GM23338 (cell line): ENCODE results near the gene C1orf146. TPM values are rescaled to one million over a fixed set of nuclear protein-coding genes. Genes with fewer than 3 reads are reported as not detected.

Experiments used
- ATAC-seq: fragments of 200-7000 bp; cut with Tn5 transposase; 3 replicates; pipeline ENCODE4 v1.9.1; 2020
- DNase-seq: peaks from one replicate; pipeline ENCODE4 v3.0.0-alpha.2; 2015; ENCODE audit warnings: low spot score
- H2AFZ ChIP-seq: fragments of 200-600 bp; sonication (generic); 2 replicates; pipeline ENCODE4 v1.8.0; 2016; ENCODE audit warnings: antibody characterized with exemption, mild to moderate bottlenecking, moderate library complexity
- H3F3A ChIP-seq: fragments of 200-600 bp; sonication (generic); replicated peaks from 2 replicates; pipeline ENCODE4 v1.8.0; 2017; ENCODE audit warnings: antibody characterized with exemption, mixed run types, low read depth
- H3K27ac ChIP-seq: fragments of 200-600 bp; sonication (generic); 2 replicates; pipeline ENCODE4 v1.6.1; 2016; ENCODE audit warnings: low read depth
- H3K27me3 ChIP-seq: fragments of 200-600 bp; sonication (generic); 2 replicates; pipeline ENCODE4 v1.8.0; 2016; ENCODE audit warnings: mild to moderate bottlenecking, mixed run types, moderate library complexity; ENCODE audit not compliant: insufficient read depth
- H3K36me3 ChIP-seq: fragments of 200-600 bp; sonication (generic); 2 replicates; pipeline ENCODE4 v1.8.0; 2016; ENCODE audit warnings: mild to moderate bottlenecking; ENCODE audit not compliant: insufficient read depth
- H3K4me1 ChIP-seq: fragments of 200-600 bp; sonication (generic); 2 replicates; pipeline ENCODE4 v1.8.0; 2016; ENCODE audit warnings: mild to moderate bottlenecking, moderate library complexity; ENCODE audit not compliant: insufficient read depth
- H3K4me2 ChIP-seq: fragments of 200-600 bp; sonication (generic); 2 replicates; pipeline ENCODE4 v1.7.1; 2017; ENCODE audit warnings: mixed run types
- H3K4me3 ChIP-seq: fragments of 200-600 bp; sonication (generic); 2 replicates; pipeline ENCODE4 v1.6.1; 2016; ENCODE audit warnings: mixed run types
- H3K79me2 ChIP-seq: fragments of 200-600 bp; sonication (generic); replicated peaks from 2 replicates; pipeline ENCODE4 v1.8.0; 2017; ENCODE audit warnings: mild to moderate bottlenecking; ENCODE audit not compliant: insufficient read depth
- H3K9me2 ChIP-seq: fragments of 200-600 bp; sonication (generic); 2 replicates; pipeline ENCODE4 v1.8.0; 2017; ENCODE audit not compliant: insufficient read depth
- H4K20me1 ChIP-seq: fragments of 200-600 bp; sonication (generic); replicated peaks from 2 replicates; pipeline ENCODE4 v1.8.0; 2017; ENCODE audit warnings: mild to moderate bottlenecking; ENCODE audit not compliant: insufficient read depth
- H3K27ac Mint-ChIP-seq: 2 replicates; pipeline ENCODE4 v1.8.0; 2020; ENCODE audit warnings: inconsistent platforms, mild to moderate bottlenecking, moderate library complexity, mixed read lengths
- H3K27me3 Mint-ChIP-seq: 3 replicates; pipeline ENCODE4 v1.8.0; 2022; ENCODE audit warnings: low read depth, mild to moderate bottlenecking, moderate library complexity, mixed read lengths, inconsistent platforms; ENCODE audit not compliant: insufficient read depth, poor library complexity
- H3K36me3 Mint-ChIP-seq: 3 replicates; pipeline ENCODE4 v1.8.0; 2021; ENCODE audit warnings: low read depth, mild to moderate bottlenecking, inconsistent platforms, moderate library complexity, mixed read lengths
- H3K4me1 Mint-ChIP-seq: 3 replicates; pipeline ENCODE4 v1.8.0; 2020; ENCODE audit warnings: mild to moderate bottlenecking, inconsistent platforms, mixed read lengths
- H3K4me3 Mint-ChIP-seq: 3 replicates; pipeline ENCODE4 v1.8.0; 2021; ENCODE audit warnings: moderate library complexity, mild to moderate bottlenecking, inconsistent platforms, mixed read lengths
- H3K9me3 Mint-ChIP-seq: 3 replicates; pipeline ENCODE4 v1.8.0; 2020; ENCODE audit warnings: moderate library complexity, mild to moderate bottlenecking, inconsistent platforms, mixed read lengths
- CREB1 ChIP-seq: fragments of 250-450 bp; sonication (Bioruptor Pico); IDR thresholded peaks from 2 replicates; pipeline ENCODE4 v1.5.0; 2020; ENCODE audit warnings: low read depth, mild to moderate bottlenecking, moderate library complexity
- EZH2 ChIP-seq: fragments of 200-600 bp; sonication (generic); IDR thresholded peaks from one replicate; pipeline ENCODE4 v1.8.0; 2017; ENCODE audit warnings: antibody characterized with exemption, mild to moderate bottlenecking, low read depth; ENCODE audit not compliant: unreplicated experiment
- EZH2phosphoT487 ChIP-seq: fragments of 200-600 bp; sonication (generic); IDR thresholded peaks from one replicate; pipeline ENCODE4 v1.8.1; 2018; ENCODE audit warnings: antibody characterized with exemption; ENCODE audit not compliant: unreplicated experiment
- JUNB ChIP-seq: IDR thresholded peaks from one replicate; pipeline ENCODE4 v1.6.1; 2016; ENCODE audit warnings: antibody characterized with exemption; ENCODE audit not compliant: unreplicated experiment
- NANOG ChIP-seq: IDR thresholded peaks from 2 replicates; pipeline ENCODE4 v1.6.1; 2016; ENCODE audit warnings: antibody characterized with exemption, borderline replicate concordance
- ZNF114 ChIP-seq: fragments of 250-450 bp; sonication (Bioruptor Pico); IDR thresholded peaks from 2 replicates; pipeline ENCODE4 v1.5.0; 2020; ENCODE audit warnings: mild to moderate bottlenecking, moderate library complexity
- ZNF331 ChIP-seq: fragments of 250-450 bp; sonication (Bioruptor Pico); IDR thresholded peaks from 2 replicates; pipeline ENCODE4 v1.5.0; 2020; ENCODE audit warnings: low read depth, mild to moderate bottlenecking, moderate library complexity
- polyA plus RNA-seq: library from polyadenylated mRNA; unstranded; fragments of >200 nt; fragmentation: Nextera tagmentation; extraction: Ambion mirVana; gene quantifications from 2 replicates; pipeline ENCODE4 v1.2.1, GENCODE V29; 2016
- total RNA-seq: library from RNA; depleted of rRNA; stranded (reverse); fragments of >200 nt; shearing (Covaris generic); gene quantifications from 2 replicates; pipeline ENCODE4 v1.2.3, GENCODE V29; 2014
- TF ChIP-seq, protein P1 (sequence below): fragments of 250-450 bp; sonication (Bioruptor Pico); IDR thresholded peaks from 2 replicates; pipeline ENCODE4 v1.5.0; 2020; ENCODE audit warnings: mild to moderate bottlenecking, moderate library complexity

The C1orf146 gene
- total and polyA plus RNA-seq, 2 experiments from 2014 or later: not detected

DNA sequence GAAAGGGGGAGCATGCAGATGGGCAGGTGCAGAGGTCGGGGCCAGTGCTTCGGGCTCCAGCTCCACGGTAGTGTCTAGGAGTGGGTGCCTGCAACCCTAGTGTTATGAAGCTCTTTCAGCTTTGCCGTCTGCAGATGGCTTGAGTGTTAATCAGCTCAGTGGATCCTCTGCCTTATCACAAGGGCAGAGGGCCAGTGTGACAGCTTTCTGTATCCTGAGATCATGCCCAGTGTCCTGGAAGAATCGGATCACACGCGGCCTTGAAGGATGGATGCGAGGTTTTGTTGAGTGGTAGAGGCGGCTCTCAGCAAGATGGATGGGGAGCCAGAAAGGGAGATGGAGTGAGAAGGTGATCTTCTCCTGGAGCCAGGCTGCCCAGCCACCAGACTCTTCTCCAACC, 25.5 kb upstream of the C1orf146 start (continued):
- TF ChIP-seq, protein P1, sequence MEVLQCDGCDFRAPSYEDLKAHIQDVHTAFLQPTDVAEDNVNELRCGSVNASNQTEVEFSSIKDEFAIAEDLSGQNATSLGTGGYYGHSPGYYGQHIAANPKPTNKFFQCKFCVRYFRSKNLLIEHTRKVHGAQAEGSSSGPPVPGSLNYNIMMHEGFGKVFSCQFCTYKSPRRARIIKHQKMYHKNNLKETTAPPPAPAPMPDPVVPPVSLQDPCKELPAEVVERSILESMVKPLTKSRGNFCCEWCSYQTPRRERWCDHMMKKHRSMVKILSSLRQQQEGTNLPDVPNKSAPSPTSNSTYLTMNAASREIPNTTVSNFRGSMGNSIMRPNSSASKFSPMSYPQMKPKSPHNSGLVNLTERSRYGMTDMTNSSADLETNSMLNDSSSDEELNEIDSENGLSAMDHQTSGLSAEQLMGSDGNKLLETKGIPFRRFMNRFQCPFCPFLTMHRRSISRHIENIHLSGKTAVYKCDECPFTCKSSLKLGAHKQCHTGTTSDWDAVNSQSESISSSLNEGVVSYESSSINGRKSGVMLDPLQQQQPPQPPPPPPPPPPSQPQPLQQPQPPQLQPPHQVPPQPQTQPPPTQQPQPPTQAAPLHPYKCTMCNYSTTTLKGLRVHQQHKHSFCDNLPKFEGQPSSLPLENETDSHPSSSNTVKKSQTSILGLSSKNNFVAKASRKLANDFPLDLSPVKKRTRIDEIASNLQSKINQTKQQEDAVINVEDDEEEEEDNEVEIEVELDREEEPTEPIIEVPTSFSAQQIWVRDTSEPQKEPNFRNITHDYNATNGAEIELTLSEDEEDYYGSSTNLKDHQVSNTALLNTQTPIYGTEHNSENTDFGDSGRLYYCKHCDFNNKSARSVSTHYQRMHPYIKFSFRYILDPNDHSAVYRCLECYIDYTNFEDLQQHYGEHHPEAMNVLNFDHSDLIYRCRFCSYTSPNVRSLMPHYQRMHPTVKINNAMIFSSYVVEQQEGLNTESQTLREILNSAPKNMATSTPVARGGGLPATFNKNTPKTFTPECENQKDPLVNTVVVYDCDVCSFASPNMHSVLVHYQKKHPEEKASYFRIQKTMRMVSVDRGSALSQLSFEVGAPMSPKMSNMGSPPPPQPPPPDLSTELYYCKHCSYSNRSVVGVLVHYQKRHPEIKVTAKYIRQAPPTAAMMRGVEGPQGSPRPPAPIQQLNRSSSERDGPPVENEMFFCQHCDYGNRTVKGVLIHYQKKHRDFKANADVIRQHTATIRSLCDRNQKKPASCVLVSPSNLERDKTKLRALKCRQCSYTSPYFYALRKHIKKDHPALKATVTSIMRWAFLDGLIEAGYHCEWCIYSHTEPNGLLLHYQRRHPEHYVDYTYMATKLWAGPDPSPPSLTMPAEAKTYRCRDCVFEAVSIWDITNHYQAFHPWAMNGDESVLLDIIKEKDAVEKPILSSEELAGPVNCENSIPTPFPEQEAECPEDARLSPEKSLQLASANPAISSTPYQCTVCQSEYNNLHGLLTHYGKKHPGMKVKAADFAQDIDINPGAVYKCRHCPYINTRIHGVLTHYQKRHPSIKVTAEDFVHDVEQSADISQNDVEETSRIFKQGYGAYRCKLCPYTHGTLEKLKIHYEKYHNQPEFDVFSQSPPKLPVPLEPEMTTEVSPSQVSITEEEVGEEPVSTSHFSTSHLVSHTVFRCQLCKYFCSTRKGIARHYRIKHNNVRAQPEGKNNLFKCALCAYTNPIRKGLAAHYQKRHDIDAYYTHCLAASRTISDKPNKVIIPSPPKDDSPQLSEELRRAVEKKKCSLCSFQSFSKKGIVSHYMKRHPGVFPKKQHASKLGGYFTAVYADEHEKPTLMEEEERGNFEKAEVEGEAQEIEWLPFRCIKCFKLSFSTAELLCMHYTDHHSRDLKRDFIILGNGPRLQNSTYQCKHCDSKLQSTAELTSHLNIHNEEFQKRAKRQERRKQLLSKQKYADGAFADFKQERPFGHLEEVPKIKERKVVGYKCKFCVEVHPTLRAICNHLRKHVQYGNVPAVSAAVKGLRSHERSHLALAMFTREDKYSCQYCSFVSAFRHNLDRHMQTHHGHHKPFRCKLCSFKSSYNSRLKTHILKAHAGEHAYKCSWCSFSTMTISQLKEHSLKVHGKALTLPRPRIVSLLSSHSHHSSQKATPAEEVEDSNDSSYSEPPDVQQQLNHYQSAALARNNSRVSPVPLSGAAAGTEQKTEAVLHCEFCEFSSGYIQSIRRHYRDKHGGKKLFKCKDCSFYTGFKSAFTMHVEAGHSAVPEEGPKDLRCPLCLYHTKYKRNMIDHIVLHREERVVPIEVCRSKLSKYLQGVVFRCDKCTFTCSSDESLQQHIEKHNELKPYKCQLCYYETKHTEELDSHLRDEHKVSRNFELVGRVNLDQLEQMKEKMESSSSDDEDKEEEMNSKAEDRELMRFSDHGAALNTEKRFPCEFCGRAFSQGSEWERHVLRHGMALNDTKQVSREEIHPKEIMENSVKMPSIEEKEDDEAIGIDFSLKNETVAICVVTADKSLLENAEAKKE (CRISPR knock-in tag): no peak
- TF ChIP-seq NANOG (no peak), JUNB (no peak), EZH2 (no peak), EZH2phosphoT487 (no peak), ZNF114 (CRISPR knock-in tag) (no peak)

DNA sequence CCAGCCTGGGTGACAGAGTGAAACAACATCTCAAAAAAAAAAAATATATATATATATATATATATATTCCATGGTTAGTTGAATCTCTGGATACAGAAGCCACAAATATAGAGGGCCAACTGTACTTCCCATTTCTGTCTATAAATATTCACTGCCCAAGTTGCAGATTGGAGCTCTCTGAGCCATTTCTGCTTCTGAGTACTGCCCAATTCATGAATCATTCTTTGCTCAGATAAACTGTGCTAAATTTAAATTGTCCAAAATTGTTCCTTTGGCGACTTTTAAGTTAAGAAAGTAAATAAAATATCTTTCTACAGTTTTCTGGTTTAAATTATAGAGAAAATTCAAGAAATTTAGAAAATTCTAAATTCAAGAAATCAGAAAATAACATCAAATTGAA, 23.2 kb upstream of the C1orf146 start:
- Histone ChIP-seq H3K9me2 (no peaks in the 10 kb centered on the region), H3K27me3 (no peaks in the 10 kb centered on the region), H4K20me1 (no peaks in the 10 kb centered on the region), H3K4me2 (no peak overlapping the region), H3K36me3 (no peaks in the 10 kb centered on the region), H3F3A (no peaks in the 10 kb centered on the region), H3K4me1 (peaks cover 15% of the 10 kb centered on the region; the same call in 1 of the 2 replicates), H3K4me3 (no peak overlapping the region), H2AFZ (no peak overlapping the region), H3K27ac (no peak overlapping the region), H3K79me2 (no peaks in the 10 kb centered on the region)
- DNase-seq (no peak), ATAC-seq (no peak)
- no peaks in the 10 kb centered on the region for H3K36me3 Mint-ChIP-seq
- peaks cover 9% of the 10 kb centered on the region for H3K4me1 Mint-ChIP-seq
- H3K27ac Mint-ChIP-seq: no peak overlapping the region
- H3K4me3 Mint-ChIP-seq: no peak overlapping the region
- H3K27me3 Mint-ChIP-seq: peaks cover 2% of the 10 kb centered on the region
- no peaks in the 10 kb centered on the region for H3K9me3 Mint-ChIP-seq
- TF ChIP-seq ZNF331 (CRISPR knock-in tag) (no peak), CREB1 (no peak)
